HG03108 (cell line): Measurements from ENCODE around the gene AHNAK.

Experiments
- ATAC-seq: cut with Tn5 transposase; IDR thresholded peaks from one replicate; pipeline ENCODE4 v1.9.1; 2021; ENCODE audit warnings: moderate library complexity; ENCODE audit not compliant: unreplicated experiment

The AHNAK gene

DNA sequence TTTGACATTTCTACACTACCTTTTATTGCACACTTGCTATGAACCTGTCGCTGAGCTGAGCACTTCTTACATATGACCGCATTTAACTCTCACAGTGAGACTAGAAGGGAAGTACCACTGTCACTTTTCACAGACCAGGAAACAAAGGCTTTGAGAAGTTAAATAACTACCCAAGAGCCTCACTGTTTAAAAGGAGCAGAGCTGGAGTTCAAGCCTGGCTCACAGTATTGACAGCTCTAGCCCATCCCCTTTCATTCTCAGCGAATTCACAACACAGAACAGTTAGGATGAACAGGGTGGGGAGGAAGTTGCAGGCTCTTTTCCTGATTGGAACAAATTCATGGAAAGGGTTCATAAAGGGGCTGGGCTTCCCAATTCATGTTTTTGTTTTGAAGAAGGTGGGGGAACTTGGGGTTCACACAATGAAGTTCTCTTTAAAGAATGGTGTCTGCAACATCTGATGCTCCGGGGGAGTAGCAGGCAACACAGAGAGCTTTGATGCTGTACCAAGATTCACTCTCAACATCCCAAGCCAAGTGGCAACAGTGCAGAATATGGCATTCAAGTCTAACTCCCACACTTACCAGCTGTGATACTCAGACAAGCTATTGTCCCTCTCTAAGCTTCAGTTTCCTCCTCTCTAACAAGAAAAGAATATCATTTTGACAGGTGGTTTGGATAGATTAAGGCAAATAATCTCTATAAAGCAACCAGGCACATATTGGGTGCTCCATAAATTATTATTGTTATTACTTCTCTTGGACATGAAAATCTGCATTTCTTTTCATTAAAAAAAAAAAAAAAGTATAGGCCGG, 110.6 kb downstream of the AHNAK start:
- ATAC-seq: no peak

DNA sequence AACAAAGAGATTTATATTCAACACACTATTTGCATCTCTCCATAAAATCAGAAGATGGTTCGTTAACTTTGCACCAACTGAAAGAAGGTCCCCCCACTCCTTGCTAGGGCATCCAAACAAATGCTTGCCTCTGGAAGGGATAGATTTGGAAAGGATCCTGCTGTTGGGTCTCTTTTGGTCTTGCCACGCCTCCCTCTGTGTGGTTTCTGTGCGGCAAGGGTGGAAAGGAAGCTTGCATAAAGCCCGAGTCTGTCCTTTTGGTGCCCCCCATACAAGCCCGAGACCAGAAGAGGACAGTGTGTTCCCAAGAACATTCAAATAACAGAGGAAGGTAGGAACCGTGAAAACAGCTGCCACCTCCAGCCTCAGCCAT, 112.7 kb downstream of the AHNAK start:
- no peak for ATAC-seq

DNA sequence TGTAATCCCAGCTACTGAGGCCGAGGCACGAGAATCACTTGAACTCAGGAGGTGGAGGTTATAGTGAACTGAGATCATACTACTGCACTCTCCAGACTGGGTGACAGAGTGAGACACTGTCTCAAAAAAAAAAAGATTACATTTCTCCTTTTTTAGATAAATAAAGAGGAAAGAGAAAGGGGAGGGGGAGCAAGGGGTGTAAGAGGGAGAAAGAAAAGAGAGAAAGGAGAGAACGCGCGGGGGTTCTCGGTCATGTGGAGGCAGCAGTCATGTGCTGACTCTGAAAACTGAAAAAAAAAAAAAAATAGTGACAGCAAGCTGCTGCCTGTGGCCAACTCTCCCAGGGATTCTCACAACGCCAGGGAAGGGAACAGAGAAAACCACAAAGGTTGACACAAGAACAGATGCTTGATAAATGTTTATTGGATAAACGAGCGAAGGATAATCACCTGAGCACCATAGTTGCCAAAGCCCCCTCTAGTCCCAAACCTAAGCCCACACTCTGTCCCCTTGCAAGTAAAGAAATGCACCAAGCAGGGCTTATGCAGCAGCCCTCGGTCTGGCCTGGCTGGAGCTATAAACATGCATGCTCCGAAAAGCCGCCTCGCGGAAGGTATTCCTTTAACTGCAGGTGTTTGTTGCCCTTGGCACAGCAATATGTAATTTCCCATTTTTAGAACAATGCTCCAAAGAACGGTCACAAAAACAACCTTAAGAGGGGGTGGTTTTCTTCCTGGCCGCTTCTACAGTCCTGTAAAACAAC, 113.3 kb downstream of the AHNAK start:
- ATAC-seq: no peak

DNA sequence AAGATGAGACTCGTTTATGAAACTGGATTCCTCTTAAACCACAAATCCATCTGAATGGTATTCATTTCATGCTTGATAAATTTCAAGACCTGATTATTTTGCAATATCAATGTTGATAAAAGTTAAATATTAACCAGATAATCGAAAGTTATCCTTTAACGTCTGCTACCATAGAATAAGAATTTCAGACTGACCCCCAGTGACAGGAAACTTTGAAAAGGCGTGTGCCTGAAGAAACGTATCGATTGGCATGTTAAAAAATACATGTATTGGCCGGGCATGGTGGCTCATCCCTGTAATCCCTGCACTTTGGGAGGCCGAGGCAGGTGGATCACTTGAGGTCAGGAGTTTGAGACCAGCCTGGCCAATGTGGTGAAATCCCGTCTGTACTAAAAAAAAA, 113.9 kb downstream of the AHNAK start:
- no peak for ATAC-seq

DNA sequence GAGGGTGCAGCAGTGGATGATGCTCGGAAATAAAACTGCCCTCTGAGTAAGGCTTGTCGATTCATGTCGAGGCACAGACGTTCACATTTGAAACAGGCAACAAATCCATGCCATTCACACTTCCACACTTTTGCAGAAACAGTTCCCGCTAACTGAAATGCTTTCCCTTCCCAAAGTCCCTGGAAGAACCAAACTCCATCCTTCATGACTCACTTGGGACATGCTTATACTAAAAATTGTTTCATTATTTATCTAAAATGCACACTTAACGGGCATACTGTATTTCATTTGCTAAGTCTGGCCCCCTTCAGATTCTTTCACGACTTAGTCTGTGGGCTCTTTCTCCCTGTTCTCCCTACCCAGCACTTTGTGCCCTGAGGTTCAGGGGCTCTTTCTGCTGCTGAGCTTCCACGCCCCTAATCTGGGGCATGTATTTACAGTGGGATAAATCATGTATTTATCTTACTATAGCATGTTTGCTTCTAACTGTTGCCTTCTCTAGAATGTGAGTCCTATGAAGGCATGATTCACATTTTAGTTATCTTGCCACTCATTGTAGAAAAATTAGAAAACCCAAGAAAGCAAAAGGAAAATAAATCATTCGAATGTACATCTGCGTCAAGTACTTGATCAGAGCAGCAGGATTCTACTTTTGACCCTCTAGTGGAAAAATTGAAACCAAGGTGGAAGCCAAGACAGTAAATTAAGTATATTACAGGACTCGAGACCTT, 115.3 kb downstream of the AHNAK start:
- ATAC-seq: no peak

DNA sequence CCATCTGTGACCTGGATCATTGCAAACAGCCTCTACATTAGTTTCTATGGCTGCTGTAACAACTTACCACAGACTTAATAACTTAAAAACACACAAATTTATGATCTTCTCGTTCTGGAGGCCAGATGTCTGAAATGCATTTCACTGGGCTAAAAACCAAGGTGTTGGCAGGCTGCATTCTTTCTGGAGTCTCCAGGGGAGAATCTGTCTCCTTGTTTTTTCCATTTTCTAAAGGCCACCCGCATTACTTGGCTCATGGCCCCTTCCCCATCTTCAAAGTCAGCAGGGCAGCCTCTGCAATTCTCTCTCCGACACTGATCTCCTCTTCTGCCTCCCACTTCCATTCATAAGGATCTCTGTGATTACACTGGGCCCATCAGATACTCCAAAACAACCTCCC, 116.2 kb downstream of the AHNAK start:
- no peak for ATAC-seq

DNA sequence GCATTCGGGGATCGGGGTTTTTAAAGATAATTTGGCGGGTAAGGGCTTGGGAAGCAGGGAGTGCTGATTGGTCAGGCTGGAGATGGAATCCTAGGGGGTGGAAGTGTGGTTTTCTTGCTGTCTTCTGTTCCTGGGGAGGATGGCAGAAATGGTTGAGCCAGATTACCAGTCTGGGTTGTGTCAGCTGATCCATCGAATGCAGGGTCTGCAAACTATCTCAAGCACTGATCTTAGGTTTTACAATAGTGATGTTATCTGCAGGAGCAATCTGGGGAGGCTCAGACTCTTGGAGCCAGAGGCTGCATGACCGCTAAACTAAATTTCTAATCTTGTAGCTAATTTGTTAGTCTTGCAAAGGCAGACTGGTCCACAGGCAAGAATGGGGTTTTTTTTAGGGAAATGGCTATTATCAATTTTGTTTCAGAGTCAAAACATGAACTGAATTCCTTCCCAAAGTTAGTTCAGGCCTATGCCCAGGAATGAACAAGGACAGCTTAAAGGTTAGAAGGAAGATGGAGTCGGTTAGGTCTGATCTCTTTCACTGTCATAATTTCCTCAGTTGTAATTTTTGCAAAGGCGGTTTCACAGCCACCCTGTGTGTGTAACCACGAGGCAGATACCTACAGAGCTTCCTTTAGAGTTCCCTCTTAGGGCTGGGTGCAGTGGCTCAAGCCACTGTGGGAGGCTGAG, 117.6 kb downstream of the AHNAK start:
- ATAC-seq: no peak

DNA sequence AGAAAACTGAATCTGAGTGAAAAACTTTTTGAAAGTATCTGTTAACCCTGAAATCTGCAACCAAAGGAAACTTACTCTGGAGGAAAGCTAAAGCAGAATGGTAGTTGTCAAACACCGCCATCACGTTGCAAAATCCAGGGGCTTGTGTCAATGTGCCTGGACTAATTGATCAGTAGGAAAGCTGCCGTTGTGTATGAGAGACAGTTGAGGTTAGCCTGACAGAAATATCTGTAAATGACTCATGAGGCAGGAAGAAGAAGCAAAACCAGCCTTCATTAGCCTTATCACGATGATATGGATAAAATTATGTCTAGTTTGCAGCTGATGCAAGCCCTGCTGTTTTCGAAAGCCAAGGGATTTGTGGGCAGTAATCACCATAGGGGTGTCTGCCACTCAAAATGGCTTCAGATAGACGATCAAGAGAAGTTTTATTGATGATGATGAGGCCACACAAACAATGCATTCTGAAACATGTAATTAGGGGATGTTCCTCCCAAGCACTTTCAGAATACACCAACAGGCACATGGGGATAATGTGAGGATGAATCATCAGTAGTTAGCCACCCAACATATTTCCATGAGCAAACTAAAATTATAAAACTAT, 118.9 kb downstream of the AHNAK start:
- ATAC-seq: no peak

DNA sequence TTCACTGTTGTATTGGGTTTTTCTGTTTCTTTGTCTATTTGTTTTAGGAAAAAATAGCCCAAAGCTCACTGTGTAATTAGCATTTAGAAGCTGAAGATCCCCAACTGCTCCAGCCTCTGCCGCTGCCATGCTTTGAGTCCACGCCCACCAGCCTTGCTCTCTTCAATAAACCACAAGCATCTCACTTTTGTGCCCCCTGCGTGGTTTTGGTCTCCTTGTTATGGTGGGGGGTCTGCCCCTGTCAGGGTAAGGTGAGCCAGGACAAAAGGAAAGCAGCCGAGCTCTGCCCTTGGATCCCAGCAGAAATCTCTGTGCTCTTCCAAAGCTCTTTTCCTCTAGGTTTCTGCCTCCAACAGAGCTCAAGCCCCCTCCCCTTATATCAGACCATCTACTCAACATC, 123.6 kb downstream of the AHNAK start:
- ATAC-seq: no peak

DNA sequence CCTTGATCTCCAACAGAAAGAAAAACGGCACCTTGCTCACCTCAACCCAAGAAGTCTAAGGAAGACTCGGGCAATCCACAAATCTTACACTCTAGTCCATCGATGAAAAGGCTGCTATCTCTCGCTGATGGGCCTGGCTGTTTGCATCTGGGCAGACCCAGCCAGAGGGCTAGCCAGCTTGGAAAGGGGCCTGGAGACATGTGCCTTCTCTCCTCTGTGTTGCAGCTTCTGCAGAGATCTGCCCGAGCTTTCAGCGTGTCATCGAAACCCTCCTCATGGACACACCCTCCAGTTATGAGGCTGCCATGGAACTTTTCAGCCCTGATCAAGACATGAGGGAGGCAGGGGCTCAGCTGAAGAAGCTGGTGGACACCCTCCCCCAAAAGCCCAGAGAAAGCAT, 124.6 kb downstream of the AHNAK start:
- ATAC-seq: no peak

DNA sequence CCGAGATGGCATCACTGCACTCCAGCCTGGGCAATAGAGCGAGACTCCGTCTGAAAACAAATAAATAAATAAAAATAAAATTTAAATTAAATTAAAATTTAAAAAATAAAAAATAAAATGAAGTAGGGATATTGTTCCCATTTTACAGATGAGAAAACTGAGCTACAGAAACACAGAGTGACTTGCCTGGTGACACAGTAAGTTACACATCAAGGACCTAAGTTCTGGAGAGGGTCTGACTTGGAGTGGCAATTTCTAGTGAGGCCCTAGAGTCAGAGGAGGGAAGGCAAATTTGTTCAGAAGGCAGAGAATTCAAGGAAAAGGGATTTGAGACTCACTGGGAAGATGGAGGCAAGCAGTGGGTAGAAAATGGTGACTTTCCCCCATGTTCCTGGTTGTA, 125.7 kb downstream of the AHNAK start:
- no peak for ATAC-seq

DNA sequence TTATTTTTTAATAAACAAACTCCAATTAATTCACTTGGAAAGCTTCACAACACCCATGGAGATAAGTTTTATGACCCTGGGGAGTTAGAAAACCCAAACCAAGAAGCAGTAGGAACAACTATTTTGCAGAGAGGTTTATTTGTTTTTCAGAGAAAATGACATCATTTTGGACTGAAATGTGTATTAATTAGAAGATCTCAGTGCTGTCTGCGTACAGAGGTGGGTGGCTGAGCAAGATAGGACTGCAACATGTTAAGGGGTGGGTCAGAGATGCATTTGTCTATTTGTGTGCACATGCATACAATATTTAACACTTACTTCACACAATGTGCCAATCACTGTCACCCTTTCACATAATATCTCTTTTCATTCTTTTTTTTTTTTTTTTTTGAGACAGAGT, 126.7 kb downstream of the AHNAK start:
- ATAC-seq: no peak

DNA sequence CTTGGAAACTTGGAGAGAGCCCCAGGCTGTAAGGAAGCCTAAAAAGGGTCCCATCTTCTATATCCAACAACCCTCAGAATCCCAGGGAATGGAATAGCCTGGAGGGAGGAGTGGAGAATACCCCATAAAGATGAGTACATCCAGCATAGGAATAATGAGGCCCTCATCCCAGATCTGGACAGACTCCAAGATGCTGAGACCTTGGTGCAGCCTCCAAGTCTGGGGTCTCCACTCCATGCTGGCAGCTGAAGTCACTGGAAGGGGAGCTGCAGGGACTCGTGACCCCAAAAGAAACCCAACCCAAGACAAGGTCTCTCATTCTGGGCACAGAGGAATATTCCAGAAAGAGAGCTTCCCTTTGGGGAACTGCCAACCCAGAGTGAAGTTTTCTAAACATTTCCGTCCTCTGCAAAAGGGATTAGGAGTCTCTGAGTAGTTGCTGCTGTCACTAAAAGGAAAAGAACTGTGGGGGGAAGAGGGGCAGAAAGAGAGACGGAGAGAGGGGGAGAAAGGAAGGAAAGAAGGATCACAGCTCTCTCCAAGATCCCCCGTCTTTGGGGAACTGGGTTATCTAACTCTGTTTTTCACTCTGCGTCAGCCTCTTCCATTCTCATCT, 127.2 kb downstream of the AHNAK start:
- ATAC-seq: no peak

DNA sequence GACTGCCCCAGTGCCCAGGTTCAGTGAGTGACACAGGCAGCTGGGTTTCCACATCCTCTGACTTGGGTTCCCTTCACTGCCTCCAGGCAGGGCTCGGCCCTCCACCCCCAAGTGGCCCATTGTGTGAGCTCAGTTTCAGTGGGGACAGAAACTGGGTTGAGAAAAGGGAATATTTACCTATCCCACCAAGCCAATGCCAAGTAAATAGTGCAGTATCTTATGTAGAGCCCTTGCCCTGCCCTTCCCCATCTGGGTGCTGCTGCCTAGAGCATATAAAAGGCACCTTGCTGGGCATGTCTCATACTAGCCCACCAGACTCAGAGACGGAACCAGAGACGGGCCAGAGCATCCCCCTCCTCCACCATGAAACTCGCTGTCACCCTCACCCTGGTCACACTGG, 127.9 kb downstream of the AHNAK start, which contains the start of gene SCGB1A1:
Gene SCGB1A1, plus strand, starts transcription at position 301 of the 400 bp plus-strand sequence. Its CDS starts 63 bp downstream, at position 364.
- no peak for ATAC-seq

DNA sequence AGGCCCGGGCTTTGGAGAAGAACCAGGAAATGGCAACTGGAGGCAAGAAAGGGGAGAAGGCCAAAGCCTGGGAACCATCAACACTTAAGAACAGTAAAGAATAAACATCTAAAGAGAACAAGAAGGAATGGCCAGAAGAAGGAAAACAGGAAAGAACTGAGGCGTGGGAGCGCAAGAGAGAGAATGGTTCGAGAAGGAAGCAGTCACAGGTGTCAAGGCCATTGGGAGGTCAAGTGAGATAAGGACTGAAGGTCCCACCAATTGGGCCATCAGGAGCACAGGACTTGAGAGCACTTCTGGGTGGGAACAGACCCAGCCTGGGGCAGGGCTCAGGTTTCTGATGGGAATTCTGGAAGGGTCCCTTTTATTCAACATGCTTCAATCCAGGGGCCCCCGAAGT, 128.5 kb downstream of the AHNAK start:
- ATAC-seq: no peak

DNA sequence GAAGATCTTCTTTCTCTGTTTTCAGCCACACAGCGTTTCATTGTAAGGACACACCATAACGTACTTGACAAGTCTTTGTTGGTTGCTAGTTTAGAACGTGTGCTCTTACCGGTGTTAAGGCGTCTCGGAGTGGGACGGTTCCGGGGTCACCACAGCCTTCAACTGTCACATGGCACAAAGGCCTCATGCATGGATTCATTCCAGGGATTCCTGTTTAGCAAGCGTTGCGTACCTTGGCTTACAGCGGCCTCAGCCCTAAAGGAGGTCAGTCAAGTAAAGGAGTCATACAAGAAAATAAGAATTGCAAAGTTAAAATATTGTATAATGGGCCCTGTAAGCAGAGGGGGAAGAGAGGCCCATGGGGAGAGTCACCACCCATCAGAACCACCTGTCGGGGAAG, 130.0 kb downstream of the AHNAK start:
- ATAC-seq: no peak

DNA sequence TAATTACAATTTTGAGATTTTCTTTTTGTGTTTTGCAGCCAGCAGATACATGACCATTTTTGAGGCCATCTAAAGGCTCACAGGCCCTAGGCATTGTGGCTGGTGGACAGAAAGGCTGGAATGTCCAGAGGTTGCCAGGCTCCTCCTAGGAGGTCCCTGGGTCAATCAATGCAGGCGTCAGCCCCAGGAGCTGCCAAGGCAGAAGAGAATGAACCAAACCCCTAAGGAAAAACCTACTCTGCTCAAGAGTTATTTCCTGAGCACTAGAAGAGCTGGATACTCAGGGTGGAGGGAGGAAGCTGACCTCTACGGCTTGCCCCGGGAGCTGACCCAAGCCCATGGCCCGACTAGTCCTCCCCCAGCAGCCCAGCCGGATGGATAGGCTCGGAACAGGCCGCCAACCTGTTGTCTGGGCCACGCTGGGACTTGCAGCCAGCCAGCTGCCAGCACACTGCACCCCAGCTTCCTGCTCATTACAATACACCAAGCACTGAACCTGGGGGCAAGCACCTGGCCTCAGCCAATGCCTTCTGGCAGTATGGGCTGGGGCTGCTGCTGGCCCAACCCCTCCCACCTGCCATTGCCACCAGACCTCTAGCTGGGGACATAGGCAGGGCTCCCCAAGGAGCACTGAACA, 133.4 kb downstream of the AHNAK start:
- ATAC-seq: no peak

DNA sequence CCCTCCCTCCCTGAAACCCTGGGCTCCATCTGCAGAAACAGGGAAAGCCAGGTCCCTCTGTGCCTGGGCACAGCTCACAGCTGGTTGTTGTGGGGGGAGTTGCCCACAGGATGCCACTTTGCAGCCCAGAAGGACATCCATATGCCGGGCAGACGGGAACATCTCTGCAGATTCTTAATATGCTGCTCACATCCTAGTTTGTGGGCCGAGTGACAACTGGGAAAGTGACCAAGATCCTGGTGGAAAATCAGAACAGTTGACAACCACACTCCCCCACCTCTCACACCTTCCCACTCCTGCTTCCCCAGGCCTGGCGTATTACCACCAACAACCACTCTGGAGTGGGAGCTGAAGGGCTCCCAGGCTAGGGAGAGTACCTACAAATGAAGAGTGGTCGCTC, 135.1 kb downstream of the AHNAK start:
- ATAC-seq: no peak

DNA sequence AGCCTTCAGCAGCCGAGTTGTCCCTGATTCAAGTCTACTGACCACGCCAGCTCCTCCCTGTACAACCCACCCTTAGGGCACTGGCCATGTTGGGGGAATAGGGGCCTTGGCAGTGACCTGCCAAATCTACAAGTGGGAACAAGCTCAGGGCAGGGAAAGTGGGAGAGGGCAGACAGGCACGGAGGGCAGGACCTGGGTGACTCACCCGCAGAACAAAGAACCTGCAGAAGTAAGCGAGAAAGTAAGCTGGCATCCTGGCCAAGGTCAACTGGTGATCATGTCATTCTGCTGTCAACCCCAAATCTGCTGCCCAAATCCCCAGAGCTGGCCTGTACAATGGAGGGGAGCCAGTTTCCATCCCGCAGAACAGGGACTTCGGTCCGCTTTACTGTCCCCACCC, 135.6 kb downstream of the AHNAK start:
- no peak for ATAC-seq

DNA sequence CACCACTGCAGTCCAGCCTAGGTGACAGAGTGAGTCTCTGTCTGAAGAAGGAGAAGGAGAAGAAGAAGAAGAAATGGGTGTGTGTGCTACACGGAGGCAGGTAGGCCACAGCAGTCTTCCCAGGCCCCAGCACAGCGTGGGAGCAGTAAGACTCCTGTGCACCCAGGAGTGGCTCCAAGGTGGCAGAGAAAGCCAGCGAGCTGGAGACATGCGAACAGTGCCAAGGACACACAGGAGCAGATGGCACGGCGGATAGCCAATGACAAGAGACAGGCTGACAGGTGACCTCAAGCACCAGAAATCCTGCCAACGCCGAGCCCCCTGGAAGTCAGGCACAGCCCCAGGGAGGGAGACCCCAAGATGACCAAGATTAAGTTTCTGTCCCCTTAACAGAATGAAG, 136.8 kb downstream of the AHNAK start:
- ATAC-seq: no peak
